Embryonic facial prominence (tissue), 1 donor: ENCODE results near the gene BCL7A.
A peak's percentile ranks its signal among the peaks of the same experiment; 100 is the strongest.

Experiments used
- DNase-seq: peaks from one replicate; pipeline ENCODE4 v3.0.0-alpha.2; 2016; ENCODE audit errors: extremely low spot score

The BCL7A gene

DNA sequence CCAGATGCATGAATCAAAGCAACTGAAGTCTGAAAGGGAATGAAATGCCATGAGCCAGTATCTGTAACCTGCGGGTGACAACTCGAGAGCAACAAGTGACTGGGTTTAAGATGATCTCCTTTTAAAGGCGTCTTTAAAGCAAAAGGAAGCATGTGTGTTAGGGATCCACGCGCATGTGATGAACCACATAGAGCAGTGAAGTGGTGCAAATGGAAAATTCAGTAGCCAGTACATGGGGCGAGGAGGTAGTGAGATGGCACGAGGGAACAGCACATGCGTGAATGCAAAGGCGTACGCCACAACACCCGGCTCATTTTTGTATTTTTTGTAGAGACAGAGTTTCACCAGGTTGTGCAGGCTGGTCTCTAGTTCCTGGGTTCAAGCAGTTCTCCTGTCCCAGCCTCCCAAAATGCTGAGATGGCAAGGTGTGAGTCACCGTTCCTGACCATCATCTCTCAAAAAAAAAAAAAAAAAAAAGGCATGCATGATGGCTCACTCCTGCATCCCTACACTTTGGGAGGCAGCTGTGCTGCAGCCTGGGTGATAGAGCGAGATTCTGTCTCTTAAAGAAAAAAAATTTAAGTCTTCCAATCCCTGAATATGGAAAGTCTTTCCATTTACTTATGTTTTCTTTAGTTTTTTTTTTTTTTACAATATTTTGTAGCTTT lies 24.6 kb upstream of the BCL7A start:
- no peak for DNase-seq

DNA sequence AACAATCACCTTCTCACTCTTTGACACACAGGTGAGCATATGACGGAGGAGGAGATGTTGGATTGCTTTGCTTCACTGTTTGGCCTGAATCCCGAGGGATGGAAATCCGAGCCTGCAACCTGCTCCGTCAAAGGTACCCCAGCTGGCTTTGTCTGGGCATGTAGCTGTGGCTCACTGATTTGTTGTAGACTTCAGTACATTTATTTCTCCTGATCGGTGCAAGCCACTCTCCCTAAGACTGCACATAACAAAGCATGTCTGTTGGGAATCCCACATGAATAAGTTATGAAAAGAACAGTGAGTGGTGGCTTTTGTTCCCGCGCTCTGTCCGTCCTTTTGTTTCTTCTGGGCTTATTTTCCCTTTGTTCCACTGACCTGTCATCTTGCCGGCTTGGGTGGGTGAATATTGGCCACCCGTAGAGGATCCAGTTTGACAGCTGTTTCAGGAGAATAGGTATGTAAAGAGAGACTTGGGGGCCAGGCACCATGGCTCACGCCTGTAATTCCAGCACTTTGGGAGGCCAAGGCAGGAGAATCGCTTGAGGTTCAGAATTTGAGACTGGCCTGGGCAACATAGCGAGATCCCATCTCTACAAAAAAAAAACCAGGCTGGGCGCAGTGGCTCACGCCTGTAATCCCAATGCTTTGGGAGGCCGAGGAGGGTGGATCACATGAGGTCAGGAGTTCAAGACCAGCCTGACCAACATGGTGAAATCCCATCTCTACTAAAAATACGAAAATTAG lies 20.0 kb upstream of the BCL7A start:
- DNase-seq: peak; percentile 12

DNA sequence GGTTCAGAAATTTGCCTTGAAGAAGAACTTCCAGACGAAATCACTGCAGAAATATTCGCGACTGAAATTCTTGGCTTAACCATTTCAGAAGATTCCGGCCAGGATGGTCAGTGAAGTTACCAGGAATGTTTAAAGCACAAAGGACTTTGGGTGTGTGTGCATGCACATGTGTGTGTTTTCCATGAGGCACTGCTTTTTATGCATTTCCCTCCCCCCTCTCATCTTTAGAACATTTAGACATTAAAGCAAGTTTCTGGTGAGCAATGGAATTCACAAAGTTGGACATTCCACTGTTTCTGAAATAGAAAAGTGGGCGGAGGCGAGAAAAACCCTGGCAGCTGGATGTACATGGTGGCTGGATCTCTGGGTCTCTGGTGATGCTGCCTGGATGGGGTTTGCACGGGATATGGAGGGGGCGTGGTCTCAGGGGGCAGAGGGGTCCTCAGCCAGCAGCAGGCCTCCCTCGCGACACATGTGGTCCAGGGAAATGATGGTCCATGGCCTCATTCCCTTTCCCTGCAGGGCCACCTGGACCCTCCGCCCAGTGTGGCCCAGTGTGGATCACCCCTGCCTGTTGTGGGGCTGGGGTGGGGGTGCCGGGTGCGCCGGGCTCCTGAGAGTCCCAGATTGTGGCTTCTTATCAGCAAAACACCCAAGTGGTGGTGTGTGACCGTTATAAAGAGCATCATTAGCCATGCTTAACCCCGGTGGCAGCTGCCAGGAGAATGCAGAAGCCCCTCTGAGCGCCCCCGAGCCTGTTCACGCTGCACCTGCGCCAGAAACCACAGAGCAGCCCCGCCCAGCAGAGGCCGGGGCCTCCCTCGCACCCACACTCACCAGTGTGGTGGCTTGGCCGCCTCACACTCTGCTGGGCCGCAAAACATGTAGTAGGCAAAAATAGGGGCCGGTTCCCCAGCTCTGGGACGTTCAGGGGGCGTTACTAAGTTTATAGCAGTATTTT lies 17.8 kb upstream of the BCL7A start:
- DNase-seq: no peak

DNA sequence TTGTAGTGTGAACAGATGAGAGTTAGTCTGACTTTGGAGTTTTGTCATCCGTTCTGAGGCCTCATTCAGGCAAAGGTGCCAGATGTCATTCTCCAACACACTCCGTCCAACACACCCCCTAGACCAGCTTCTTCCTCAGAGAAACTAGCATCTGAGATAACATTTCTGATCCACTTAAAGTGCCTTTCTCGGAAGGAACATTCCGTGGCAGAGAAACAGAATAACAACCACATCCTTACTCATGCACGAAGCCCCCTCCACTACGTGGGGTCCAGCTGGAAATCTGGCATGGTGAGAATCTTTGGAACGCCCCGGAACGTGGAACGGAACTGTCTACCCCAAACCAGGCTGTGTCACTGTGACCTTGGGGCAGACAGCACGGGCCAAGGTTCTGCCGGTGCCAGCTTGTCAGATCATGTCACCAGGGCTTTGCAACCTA lies 17.0 kb upstream of the BCL7A start:
- no peak for DNase-seq

DNA sequence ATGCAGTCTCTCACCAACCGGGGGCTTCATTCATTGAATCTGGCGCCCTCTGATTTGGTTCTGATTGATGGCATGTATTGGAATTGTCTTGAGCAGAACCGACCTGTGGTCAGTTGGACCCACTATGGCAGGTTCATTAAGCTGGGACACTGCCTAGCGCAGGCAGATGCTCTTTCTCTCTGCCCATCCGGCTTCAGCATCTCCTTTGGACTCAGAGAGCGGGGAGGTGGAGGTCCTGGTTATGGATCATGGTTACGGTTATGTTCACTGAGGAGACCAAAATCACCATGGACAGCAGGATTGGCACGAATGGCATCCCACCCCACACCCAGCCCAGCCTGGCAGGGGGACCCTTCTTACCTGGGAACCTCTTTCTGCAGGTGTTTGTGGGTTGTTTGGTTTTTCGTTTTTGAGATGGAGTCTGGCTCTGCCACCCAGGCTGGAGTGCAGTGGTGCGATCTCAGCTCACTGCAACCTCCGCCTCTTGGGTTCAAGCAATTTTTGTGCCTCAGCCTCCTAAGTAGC lies 16.4 kb upstream of the BCL7A start:
- no peak for DNase-seq

DNA sequence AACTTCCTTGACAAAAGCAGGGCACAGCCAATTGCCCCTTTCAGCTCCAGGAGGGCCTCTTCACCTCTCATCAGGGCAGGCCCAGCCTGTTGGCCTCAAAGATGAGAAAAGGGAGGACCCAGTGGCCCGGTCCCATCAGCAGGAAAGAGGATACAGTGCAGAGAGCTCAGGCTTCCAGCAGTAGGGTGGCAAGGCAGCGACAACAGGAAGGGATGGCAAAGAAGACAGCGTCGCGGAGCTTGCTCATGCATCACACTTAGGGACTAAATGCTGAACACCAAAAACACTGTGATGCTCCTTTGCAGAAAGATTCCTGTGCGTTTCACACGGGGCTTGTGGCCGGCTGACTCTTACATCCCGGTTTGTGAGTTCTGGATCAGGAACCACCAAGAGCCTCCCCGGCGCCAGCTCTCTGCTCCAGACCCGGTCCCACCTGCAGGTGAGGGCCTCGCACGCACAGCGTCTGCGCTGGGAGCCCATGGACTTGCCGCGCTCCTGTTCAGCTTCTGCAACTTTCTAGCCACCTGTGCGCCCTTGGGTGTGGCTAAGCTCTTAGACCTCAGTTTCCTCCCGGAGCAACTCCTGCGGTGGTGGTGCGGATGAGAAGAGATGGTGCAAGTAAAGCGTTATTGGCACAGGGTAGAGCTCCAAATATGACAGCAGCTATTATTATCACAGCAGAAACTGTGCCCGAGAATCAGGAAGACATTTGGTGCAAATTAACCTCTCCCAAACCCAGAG lies 15.3 kb upstream of the BCL7A start:
- DNase-seq: no peak

DNA sequence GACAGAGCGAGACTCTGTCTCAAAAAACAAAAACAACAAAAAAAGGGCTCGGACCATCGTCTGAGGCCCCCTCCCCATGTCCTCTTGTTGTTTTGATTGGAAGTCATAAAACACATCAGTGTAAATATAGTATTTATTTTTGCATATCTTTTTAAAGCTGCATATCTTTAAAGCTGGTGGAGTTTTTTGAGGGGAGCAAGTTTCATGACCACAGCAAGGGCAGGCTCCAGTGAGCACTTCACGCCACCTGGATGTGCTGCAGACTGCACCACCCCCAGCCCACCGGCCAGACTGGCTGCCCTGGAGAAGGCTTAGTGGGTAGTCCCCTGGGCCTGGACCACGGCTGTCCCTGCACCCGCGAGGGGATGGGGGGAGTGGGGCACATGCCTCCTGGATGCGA lies 11.9 kb upstream of the BCL7A start:
- no peak for DNase-seq

DNA sequence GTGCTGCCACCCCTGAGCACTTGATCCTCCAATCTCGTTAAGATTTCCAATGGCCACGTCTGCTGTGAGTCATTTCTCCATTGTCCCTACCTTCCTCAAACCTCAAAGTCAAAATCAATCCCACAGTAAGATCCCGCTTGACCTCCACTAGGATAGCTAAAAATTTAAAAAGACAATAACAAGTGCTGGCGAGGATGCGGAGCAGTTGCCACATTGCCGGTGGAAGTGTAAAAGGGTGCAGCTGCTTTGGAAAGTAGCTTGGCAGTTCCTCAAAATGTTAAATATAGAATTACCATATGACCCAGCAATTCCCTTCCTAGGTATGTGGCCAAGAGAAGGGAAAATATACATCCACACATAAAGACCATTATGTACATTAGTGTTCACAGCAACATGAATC lies 9.5 kb upstream of the BCL7A start:
- DNase-seq: no peak

DNA sequence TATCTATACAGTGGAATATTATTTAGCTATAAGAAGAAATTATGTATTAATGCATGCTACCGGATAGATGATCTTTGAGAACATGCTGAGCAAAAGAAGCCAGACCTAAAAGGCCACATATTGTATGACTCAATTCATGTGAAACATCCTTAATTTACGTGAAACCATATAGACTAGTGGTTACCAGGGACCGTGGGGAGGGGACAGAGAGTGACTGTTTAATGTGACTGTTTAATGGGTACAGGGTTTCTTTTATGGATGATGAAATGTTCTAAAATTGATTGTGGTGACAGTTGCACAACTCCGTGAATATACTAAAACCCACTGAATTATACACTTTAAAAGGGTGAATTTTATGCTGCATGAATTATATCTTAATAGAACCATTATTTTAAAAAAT lies 8.5 kb upstream of the BCL7A start:
- DNase-seq: no peak

DNA sequence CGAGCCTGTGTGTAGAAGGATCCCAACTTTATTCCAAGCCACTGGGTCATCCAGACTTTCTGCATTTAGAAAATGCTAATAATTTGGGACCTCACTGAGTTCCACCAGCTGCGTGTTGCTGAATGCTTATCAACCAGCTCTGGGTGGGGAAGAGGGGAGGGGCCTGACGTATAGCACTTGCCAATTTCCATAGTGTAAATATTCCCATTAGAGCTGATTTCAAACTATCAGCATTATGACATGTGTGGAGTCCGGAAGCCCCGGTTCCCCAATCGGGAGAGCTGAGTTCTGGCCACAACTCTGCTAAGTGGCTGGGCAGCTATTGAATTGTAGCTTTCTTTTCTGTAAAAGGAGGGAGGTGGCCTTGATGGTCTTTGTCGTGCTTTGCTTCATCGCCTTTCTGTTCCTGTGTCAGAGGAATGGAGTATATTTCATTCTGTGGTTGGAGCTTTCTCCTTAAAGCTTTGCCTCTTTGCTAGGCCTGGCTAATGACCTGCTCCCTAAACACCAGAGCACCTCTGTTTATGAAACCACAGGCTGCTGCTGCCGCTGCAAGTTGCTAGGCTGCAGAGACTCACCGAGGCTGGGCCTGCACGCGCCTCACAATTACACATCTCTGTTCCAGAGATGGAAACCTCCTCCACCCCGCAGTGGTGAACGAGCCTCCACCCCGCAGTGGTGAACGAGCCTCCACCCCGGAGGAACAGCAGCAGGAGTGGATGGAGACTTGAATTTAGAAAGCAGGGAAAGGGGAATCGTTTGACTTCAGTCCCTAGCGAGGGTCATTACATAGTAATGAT lies 7.7 kb upstream of the BCL7A start:
- DNase-seq: no peak

DNA sequence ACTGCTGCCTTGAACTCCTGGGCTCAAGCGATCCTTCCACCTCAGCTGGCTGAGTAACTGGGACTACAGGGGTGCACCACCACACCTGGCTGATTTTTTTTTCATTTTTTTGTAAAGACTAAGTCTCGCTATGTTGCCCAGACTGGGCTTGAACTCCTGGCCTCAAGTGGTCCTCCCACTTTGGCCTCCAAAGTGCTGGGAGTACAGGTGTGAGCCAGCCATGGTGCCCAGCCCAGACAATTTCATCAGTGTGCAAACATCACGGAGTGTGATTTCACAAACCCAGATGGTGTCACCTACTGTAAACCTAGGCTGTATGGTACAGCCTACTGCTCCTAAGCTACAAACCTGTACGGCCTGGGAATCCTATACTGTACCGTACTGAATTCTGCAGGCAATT lies 6.9 kb upstream of the BCL7A start:
- DNase-seq: no peak

DNA sequence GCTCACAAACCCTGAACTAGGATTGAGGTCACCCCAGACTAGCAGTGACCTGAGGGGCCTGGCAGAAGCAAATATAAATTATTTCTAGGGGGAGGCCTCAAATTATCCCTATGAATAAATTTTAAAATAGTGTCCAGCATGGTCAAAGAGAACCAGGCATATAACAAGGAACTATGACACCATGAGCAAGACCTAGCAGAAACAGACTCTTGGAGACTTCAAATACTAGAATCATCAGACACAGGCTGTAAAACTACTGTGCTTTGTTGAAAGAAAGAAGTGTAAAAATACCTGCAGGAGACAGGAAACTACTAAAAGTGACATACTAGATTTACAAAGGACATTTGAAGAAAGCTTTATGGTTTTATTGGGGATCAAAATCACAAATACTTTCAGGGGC lies 3.2 kb upstream of the BCL7A start:
- DNase-seq: no peak

DNA sequence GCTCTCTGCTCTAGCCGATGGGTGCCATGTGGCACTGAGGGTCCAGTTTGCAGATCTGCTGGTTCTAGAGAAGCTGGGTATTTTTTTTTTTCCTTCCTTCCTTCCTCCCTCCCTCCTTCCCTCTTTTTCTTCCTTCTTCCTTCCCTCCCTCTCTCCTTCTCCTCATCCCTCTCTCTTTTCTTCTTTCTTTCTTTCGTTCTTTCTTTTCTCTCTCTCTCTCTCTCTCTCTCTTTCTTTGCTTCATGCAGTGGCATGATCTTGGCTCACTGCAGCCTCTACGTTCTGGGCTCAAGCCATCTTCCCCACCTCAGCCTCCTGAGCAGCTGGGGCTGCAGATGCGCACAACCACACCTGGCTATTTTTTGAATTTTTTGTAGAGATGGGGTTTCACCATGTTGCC lies 2.7 kb upstream of the BCL7A start:
- DNase-seq: no peak

DNA sequence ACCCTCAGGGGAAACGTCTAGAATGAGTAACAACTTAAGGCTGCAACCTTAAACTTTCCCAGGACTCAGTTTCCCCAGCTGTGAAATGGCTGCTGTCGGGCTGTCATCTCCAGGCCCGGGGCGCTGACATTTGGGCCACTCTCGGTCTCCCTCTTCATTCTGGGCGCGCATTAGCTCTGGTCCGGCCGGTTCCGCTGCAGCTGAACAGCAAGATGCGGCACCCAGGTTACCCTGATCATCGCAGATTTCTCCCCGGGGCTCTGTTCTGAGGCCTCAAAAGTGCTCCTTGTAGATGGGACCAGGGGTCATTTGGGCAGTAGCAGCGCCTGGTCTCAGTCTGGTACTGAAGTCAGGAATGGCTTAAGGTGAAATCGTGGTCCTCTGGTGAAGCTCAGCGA lies 890 bp upstream of the BCL7A start:
- DNase-seq: no peak

DNA sequence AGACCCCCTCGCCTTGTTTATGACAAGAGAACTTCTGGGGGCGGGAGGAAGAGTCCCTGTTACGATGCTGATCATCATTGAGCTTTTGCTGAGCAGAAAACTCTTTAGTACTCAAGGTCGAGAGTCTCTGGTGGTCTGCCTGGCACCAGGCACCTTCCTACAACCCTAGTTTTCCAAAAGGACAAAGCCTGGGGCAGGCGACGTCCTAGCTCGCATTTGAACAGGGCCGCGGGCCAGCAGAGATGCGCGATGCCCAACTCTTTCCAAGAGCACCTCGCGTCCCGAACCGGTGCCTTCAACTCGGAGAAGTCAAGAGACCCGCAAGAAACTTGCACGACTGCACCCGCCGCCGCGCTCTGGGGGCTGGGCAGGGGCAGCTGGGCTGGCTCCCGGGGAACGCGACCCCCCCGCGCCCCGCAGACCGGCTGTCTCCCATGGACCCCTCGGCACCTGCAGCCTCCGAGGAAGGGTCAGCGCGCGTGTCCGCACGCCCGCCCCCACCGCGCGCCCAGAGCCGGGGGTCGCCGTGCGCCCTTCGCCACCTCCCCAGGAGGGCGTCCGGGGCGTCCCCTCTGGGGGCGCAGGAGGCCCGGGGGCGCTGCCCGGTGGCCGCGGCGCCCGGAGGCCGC lies 377 bp upstream of the BCL7A start:
- no peak for DNase-seq

DNA sequence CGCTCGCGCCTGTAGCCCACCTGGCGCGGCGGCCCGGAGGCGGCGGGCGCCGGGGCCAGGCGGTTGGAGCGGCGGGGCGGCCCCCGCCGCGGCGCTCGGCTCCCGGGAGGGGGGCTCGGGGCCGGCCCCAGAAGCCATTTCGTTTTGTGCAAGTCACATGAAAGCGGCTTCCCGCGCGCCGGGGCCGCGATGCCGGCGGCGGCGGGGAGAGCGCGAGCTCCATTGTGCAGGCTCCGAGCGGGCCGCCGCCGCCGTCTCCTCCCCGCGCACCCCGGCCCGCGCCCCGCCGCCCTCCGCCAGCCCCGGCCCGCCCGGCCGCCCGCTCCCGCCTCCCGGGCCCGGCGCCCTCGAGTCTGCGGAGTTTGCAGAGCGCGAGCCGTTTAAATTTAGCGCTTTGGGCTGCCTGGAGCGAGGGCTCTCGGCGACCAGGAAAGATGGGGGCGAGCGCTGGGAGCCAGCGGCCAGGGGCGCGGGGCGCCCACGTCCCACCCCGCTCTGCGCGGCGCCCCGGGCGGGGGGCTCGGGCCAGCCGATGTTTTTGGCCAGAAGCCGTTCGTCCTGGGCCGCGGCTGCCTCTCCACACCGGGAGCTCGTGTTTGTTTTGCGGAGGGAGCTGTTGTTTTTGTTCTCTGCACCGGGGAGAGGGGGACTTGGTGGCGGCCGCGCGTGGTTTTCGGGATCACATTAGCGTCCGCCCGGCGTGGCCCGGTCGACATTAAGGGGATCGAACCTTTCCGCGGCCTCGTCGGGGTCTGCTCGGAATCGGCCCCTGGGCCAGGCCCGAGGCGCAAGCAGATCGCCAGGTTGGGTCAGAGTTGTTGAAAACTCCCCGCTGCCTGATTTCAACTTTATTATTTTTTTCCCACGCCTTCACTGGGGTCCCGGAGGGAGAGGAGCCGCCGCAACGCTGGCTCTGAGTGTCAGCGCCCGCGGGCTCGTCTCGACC lies 982 bp downstream of the BCL7A start:
- no peak for DNase-seq

DNA sequence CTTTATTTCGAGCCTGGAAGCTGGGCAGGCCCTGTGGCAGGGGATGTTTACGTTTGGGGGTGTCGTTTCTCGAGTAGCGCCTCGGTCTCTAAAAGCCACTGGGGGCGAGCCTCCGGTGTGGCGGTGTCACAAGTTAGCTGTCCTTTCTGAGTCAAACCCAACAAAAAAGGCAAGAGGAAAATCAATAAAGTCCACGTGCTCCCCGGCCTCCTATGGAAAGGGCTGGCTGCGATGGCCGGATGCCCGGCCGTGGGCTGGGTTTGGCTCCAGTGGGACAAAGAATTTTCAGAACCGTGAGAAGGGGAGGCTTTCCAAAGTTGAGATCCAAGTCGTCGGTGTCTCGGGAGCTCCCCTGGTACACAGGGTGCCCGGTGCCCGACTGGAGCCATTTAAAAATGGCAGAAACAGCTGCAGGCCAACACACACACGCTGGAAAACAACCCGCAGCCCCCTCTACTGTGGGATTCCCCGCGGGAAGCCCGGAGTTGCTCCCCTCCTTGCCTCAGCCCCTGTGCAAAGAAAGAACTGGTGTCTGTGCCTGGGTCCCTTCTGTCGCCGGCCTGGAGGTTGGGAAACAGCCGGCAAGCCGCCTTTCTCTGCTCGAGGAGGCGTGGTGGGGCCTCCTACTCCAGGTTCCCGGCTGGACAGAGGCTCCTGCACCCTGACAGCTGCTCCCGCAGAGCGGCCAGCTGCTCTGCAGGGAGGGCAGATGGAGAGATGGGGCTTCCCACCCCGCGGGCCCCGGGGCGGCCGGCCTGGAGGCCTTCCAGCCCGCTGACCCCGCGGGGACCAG lies 1.9 kb downstream of the BCL7A start:
- no peak for DNase-seq

DNA sequence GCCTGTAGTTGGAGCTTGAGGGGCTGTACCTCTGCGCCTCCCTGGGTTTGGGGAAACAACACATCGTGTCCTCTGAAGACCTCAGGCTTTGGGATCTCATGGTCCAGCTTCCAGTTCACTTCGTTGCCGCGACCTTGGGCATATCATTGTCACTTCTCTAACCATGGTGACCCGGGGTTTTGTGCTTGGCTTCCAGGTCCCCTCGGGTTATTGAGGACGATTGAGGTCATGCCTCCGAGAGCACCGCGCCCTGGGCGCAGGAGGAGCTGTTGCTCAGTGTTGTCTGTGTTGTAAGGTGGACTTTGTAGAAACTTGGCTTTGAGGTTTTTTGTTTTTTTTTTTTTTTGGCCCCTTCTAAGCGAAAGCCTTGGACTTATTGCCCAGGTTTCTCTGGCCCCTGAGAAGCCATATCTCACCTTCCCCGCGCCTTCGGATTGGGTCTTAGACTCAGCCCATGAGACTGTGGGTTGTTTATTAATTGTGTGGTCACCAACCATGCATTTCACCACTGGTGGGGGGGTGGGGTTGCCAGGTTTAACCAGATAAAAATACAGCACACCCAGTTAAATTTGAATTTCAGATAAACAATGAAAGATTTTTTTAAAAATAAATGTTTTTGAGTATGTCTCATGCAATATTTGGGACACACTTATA lies 2.6 kb downstream of the BCL7A start:
- no peak for DNase-seq
